Activated T-cell treated with anti-CD3 and anti-CD28 coated beads for 4 hours (primary cell): Measurements from ENCODE around the gene RNF121.

Experiments
- DNase-seq: peaks from one replicate; pipeline ENCODE4 v3.0.0-alpha.2; 2020

The RNF121 gene

DNA sequence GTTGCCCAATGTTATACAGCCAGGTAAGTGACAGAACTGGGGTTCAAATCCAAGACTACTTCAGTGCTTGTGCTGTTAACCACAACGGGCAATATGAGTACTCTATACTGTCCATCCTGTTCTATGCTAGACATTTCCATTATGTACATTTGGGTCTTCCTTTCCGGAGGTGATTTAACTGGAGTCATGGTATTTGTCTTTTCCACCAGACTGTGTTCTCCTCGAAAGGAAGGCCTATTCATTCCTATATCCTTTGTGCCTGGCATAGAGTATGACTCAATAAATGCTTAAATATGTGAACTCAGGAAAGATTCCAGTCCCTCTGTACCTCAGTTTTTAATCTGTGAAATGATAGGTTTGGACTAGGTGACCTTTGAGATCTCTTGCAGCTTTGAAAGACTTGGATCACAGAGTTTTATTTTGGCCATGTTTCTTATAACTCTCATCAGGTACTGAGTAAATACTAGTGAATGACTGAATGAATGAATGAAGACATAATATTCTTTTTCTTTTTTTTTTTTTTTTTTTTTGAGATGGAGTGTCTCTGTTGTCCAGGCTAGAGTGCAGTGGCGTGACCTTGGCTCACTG is 6.6 kb downstream of the RNF121 start:
- no peak for DNase-seq

DNA sequence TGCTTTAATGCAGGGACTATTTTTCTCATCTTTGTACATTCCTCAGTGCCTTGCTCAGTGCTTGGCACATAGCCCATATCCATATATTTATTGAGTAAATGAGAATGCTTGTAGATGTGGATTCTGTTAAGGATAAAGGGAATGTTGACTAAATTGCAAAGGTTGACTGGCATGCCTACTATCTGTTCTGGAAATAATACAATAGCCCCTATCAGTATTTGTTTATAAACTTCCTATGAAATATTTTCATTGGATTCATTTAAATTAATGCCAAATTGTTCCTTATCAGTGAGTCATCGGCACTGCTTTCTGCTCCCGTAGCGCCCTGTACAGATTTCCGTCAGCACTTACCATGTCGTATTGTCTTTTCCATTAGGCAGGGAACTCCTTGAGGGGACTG is 8.0 kb downstream of the RNF121 start:
- DNase-seq: no peak

DNA sequence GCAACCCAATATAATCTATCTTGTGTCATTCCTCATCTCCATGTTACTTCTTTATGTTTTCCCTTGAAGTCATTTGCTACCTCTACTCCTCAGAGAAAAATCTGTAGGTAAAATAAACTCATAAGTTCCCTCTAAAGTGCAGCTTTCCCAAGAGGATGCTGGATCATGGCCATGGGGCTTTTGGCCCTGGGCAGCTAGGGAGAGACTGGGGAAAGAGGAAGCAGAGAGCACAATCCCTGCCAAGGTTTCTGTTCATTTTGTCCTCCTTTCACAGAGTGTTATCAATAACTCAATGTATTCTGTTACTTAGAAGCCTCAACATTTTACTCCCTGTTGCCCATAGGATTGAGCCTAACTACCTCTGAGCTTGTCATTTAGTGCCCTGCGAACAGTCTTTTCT is 9.0 kb downstream of the RNF121 start:
- no peak for DNase-seq

DNA sequence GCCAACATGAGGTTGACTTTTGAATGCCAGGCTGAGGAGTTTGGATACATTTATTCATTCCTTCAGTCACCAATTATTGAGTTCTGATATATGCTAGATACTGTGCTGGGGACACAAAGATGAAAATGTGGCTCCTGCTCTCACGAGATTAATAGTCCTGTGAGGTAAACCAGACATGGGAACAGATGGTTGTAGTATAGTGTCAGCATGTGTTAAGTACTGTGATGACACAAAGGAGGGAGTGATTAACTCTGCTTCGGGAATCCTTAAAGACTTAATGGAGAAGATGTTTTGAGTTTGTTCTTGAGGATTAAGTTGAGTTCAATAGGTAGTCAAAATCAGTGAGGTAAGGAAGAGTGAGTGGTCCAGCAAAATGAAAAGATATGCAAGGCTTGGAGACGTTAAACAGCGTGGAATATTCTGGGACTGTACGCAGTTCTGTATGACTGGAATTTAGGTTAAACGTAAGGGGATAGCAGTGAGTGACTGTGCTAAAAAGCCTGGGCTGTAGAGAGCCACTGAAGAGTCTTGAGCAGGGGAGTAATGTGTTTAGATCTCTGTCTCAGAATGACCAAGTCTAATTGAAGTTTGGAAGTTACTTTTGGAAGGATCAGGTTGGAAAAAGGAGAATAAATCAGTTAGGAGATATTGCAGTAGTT is 11.8 kb downstream of the RNF121 start:
- DNase-seq: no peak

DNA sequence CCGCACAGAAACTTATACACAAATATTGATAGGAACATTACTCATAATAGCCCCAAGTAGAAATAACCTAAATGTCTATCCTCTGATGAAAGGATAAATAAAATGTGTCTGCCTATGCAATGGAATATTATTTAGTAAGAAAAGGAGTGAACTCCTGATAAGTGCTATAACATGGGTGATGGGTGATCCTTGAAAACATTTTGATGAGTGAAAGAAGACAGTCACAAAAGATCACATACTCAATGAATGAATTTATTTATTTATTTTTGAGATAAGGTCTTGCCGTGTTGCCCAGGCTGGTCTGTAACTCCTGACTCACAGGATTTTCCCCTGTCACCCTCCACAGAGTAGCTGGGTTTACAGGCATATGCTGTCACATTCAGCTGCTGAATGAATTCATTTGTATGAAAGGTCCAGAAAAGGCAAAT is 17.3 kb downstream of the RNF121 start:
- DNase-seq: no peak

DNA sequence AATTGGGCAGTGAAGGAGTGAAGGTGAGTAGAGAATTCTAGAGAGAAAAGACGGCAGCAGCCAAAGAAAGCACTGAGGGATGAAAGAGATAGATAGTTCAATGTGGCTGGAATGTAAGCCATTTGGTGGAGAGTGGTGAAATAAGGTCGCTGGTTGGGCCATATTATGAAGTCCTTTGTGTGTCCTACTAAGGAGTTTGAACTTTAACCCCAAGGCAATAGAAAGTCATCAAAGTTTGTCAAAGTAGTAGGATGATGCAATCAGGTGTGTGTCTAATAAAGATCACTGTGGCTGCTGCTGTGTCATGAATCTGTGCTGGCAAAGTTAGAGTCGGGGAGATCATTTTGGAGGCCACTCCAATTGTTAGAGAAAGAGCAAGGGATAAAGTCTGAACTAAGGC is 18.7 kb downstream of the RNF121 start:
- no peak for DNase-seq

DNA sequence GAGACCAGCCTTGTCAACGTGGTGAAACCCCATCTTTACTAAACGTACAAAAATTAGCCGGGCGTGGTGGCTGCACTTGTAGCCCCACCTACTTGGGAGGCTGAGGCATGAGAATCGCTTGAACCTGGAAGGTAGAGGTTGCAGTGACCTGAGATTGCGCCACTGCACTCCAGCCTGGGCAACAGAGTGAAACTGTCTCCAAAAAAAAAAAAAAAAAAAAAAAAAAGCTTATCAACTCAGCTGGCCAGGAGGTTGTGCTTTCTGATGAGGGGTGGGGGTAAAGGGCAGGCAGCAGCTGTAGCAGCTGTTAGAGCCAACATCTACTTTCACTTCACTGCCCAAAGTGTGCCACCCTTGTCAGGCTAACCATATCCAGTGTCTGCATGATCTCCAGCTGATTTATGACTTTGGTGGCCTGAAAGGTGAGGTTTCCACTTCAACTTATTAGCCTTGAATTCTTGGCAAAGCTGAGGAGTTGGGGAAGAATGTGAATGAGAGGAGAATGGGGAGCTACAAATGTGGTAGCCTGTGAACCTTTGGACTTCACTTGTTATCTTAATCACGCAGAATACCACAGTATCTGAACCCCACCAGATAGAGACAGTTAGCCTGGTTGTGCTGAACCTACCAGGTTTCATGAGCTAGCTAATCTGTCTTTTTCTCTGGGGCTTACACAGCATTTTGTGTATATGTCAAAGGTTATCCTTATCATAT is 19.6 kb downstream of the RNF121 start:
- DNase-seq: no peak

DNA sequence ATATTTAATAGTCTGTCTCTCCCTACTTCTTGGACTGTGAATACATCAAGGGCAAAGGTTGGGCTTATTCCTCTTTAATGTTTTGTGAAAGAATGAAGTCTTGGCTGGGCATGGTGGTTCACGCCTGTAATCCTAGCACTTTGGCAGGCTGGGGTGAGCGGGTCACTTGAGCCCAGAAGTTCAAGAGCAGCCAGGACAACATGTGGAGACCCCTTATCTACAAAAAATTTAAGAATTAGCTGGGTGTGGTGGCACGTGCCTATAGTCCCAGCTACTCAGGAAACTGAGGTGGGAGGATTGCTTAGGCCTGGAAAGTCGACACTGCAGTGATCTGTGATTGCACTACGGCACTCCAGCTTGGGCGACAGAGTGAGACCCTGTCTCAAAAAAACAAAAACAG is 20.2 kb downstream of the RNF121 start:
- no peak for DNase-seq

DNA sequence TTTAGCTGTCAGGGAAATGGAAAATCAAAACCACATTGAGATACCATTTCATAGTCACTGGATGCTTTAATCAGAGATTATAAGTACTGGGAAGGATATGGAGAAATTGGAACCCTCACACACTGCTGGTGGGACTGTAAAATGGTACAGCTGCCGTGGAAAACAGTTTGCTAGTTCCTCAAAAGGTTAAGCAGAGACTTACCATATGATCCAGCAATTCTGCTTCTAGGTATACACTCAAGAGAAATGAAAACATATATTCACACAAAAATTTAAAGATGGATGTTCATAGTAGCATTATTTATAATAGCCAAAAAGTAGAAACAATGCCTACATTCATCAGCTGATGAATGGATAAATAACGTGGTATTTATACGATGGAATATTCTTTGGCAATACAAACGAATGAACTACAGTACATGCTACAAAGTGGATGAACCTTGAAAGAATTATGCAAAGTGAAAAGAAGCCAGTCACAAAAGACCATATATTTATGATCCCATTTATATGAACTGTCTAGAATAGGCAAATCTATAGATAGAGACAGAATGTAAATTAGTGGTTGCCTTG is 23.0 kb downstream of the RNF121 start:
- no peak for DNase-seq

DNA sequence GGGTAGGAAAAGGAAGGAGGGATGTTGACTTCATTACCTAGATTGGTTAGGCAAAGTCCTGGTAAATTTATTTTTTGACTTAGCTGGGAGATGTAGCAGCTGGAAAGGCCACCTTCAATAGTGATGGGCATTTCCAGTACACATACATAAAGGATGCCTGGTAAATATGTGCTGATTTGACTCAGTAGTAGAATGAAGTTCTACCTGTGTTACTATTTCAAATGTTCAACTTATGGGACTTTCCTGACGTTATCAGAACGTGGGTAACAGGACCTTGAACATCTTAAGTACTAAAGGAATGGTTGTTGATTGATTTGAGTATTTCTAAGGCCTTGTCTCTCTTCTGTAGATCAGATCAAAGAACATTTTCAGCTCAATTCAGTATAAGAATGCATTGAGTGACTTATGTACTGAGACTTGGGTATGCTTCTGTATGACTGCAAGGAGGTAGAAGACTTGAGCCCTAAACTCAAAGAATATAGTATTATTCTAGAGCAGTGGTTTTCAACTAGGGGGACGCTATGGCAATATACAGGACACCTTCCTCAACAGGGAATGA is 27.1 kb downstream of the RNF121 start:
- DNase-seq: no peak

DNA sequence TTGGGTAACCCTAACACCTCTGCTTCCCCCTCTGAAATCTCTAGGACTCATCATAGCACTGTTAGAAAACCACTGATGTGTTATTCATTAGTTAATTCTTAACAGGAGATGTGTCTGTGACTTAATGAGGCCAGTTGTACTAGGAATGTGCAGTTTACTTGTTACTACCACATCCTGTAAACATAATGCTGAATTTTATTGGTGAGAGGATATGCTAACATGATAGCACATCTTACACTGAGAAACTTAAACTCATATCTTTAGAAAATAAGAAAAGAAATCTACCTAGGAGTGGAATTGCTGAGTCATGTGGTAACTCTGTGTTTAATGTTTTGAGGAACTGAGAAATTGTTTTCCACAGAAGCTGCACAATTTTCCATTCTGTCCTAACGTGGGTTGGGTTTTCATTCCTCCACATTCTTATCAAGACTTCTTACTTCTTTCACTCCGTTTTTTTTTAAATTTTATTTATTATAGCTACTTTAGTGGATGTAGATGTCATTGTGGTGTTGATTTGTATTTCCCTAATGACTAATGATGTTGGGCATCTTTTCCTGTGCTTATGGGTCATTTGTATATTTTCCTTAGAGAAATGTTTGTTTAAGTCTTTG is 33.7 kb downstream of the RNF121 start:
- DNase-seq: no peak

DNA sequence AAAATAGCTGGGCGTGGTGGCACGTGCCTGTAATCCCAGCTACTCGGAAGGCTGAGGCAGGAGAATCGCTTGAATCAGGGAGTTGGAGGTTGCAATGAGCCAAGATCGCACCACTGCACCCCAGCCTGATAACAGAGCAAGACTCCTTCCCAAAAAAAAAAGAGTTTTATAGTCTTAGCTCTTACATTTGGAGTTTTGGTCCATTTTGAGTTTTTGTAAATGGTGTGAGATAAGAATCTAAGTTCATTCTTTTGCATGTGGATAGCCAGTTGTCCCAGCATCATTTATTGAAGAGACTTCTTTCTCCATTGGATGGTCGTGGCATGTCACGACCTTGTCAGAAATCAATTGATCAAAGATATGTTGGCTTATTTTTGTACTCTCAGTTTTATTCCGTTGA is 34.6 kb downstream of the RNF121 start:
- DNase-seq: no peak

DNA sequence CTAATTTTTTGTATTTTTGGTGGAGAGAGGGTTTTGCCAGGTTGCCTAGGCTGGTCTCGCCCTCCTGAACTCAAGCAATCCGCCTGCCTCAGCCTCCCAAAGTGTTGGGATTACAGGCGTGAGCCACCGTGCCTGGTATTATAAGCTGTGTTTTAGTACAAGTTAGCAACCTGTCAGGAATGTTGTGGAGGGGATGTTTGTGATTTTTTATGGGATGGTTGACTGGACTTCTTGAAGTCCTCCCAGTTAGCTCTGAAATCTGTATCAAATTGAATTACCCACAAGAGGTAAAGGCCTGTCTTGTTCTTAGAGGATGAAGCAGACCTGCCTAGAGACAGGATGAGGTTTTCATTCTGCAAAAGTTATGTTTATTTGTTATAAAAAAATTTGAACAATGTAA is 35.8 kb downstream of the RNF121 start:
- DNase-seq: no peak

DNA sequence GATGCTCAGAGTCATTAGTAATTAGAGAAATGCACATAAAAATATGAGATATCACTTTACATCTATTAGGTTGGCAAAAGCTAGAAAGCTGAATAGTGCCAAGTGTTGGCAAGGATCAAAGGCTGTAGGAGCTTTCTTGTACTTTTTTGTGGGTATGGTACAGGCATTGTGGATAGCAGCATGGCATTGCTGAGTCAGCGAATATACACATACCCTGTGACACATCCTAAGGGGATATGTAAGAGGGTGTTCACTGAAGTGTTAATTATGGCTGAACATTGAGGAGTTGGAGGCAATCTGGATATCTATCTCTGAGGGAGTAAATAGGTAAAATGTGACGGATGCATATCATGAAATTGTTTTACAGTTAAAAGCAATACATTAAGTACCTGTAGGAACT is 42.8 kb downstream of the RNF121 start:
- DNase-seq: no peak

DNA sequence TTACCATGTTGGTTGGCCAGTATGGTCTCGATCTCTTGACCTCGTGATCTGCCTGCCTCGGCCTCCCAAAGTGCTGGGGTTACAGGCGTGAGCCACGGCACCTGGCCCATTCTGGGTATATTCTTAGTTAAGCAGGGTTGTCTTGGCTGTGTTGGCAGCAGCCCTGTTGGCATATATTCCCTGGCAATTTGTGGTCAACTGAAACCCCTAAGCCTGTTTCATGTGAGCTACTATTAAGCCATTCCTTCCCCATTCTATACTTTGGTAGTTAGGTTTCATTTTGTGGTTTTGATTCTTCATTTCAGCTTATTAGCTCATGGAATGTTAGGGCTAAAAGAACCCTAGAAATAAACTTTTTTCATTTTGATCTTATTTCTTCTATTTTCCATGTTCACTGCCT is 47.7 kb downstream of the RNF121 start:
- no peak for DNase-seq

DNA sequence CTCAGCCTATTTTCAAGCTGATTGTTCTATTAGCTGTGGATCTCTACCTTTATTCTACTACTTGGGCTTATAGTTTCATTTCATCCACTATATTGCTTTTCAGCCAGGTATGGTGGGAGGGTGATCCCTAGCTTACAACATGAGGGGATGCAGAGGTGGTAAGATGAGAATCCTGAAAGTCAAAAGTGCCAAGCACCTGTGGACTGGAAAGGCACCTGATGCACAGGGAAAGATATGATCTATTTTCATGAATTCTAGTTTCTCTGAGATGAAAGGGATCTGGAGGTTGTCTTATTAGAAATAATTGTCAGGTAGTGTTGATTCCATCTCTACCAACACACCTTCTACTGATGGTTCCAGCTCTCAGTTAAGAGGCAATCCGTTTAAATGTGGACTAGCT is 48.2 kb downstream of the RNF121 start:
- no peak for DNase-seq

DNA sequence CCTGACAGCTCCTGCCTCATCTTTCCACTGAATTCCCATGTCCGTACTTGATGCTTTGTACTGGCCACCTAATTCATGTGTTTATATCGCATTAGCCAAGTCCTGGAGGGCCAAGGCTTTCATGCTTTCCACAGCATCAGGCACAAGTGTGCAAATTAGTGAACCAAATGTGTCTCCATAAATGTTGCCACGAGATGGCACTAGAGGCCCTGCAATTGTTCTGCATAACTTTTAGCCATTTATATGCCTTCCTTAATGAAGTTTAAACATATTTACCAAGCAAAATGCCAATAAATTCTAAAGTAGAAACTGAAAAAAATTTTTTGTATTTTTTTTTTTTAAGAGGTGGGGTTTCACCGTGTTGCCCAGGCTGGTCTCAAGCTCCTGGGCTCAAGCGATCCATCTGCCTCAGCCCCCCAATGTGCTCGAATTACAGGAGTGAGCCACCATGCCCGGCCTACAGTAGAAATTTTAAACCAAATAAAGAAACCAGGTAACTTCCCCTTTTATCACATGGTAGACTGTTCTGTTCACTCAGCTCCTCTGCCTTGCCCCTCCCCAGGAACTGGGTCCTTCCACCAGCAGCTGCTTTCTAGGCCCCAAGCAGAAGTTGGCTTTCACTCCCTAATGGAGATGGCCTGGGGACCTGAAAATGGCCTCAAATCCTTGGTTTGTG is 49.0 kb downstream of the RNF121 start:
- peak; percentile 53 for DNase-seq

DNA sequence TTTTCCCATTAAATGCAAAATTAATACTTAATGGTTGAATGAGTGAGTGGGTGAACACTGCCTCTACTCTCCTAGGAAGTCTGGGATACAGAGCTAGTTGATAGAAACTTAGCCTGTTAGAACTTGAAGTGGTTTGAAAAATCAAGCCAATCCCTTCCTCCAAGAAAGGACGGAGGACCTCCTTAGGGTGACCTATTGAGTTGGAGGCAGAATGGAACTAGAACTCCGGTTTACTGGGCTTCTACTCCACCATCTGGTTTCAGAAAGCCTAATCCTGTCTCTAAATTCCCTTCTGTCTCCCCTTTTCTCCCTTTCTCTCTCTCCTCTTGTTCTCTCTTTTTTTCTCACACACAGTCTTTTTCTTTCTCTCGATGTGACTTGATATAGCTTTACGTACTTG is 50.2 kb downstream of the RNF121 start:
- DNase-seq: no peak

DNA sequence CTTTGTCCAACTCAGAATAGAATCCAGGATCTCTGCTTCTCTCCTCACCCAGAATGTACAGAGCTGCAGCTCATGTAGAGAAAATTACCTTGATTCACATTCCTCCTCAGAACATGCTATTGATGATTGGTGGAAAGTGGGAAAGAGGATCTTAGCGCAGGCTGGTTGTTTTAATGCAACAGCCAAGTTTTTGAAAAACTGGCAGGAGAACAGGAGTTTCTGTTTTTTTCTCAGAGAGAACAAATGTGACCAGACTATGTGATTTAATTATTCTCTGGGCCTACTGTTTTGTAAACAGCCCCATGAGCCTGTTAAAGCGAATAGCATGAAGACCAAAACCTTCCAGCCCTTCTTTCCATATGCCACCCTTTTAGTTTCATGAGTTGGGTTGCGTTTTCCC is 50.8 kb downstream of the RNF121 start:
- DNase-seq: no peak

DNA sequence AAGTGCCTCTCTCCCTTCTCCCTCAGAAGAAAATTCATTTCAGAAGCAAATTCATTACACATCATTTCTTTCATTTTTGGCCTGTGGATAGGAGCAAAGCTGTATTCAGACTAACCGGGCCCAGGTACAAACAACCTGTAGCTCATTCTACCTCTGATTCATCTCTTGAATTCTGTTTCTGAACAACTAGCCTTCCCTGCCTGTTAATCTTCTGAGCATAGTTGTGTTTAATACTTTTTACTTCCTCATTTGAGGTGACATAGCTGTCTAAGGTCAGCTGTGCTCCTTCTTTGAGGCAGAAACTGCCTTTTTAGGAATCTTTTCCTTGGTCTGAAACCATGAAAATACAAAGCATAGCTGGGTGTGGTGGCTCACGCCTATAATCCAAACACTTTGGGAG is 57.3 kb downstream of the RNF121 start:
- no peak for DNase-seq

DNA sequence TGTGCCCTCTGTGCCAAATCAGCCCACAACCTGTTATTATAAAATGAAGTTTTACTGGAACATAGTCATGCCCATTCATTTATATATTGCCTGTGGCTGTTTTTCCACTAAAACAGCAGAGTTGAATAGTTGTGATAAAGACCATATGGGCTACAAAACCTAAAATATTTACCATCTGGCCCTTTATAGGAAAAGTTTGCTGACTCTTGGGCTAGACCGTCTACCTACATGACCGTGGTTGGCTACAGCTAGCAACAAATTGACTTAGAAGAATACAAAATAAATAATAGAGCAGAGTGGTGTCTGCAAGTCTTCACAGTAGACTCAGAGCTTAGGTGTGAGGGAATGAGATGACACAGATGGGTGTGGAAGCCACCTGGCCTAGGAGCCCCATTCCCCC is 58.7 kb downstream of the RNF121 start:
- no peak for DNase-seq

DNA sequence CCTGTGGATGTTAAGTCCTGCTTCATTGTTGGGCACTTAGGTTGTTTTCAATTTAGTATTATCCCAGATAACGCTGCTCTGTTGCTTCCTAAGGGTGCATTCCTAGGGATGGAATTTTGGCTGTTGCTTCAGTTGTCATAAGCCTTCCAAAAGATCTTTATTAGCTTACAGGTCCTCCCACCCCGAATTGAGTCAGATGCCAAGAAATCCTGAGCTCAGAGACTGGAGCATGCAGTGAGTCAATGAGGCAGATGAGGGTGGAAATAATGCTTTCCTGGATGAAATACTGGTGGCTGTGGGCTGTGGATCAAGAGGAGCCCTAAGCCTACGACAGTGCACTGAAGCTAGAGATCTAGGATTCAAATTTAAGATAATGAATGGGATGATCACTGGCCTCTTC is 59.2 kb downstream of the RNF121 start:
- DNase-seq: no peak

DNA sequence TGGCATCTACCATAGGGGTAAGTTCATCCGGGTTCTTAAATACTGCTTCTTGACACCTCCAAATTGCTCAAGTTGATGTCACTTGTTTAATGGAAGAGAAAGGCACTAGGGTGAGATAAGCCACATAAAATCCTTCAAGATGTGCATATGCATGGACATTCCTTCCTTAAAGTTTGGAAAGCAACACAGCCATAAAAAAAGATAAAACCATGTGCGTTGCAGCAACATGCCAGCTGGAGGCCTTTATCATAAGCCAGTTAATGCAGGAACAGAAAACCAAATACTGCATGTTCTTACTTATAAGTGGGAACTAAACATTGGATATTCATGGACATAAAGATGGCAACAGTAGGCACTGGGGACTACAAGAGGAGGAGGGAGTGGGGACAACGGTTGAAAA is 61.9 kb downstream of the RNF121 start:
- no peak for DNase-seq
